GM23338 (cell line): ENCODE data around the gene OSBPL6. TPM values are rescaled to one million over a fixed set of nuclear protein-coding genes. Genes with fewer than 3 reads are reported as not detected.

Source experiments
- ATAC-seq: fragments of 200-7000 bp; cut with Tn5 transposase; 3 replicates; pipeline ENCODE4 v1.9.1; 2020
- DNase-seq: peaks from one replicate; pipeline ENCODE4 v3.0.0-alpha.2; 2015; ENCODE audit warnings: low spot score
- H2AFZ ChIP-seq: fragments of 200-600 bp; sonication (generic); 2 replicates; pipeline ENCODE4 v1.8.0; 2016; ENCODE audit warnings: antibody characterized with exemption, mild to moderate bottlenecking, moderate library complexity
- H3F3A ChIP-seq: fragments of 200-600 bp; sonication (generic); replicated peaks from 2 replicates; pipeline ENCODE4 v1.8.0; 2017; ENCODE audit warnings: antibody characterized with exemption, mixed run types, low read depth
- H3K27ac ChIP-seq: fragments of 200-600 bp; sonication (generic); 2 replicates; pipeline ENCODE4 v1.6.1; 2016; ENCODE audit warnings: low read depth
- H3K27me3 ChIP-seq: fragments of 200-600 bp; sonication (generic); 2 replicates; pipeline ENCODE4 v1.8.0; 2016; ENCODE audit warnings: mild to moderate bottlenecking, mixed run types, moderate library complexity; ENCODE audit not compliant: insufficient read depth
- H3K36me3 ChIP-seq: fragments of 200-600 bp; sonication (generic); 2 replicates; pipeline ENCODE4 v1.8.0; 2016; ENCODE audit warnings: mild to moderate bottlenecking; ENCODE audit not compliant: insufficient read depth
- H3K4me1 ChIP-seq: fragments of 200-600 bp; sonication (generic); 2 replicates; pipeline ENCODE4 v1.8.0; 2016; ENCODE audit warnings: mild to moderate bottlenecking, moderate library complexity; ENCODE audit not compliant: insufficient read depth
- H3K4me2 ChIP-seq: fragments of 200-600 bp; sonication (generic); 2 replicates; pipeline ENCODE4 v1.7.1; 2017; ENCODE audit warnings: mixed run types
- H3K4me3 ChIP-seq: fragments of 200-600 bp; sonication (generic); 2 replicates; pipeline ENCODE4 v1.6.1; 2016; ENCODE audit warnings: mixed run types
- H3K79me2 ChIP-seq: fragments of 200-600 bp; sonication (generic); replicated peaks from 2 replicates; pipeline ENCODE4 v1.8.0; 2017; ENCODE audit warnings: mild to moderate bottlenecking; ENCODE audit not compliant: insufficient read depth
- H3K9me2 ChIP-seq: fragments of 200-600 bp; sonication (generic); 2 replicates; pipeline ENCODE4 v1.8.0; 2017; ENCODE audit not compliant: insufficient read depth
- H4K20me1 ChIP-seq: fragments of 200-600 bp; sonication (generic); replicated peaks from 2 replicates; pipeline ENCODE4 v1.8.0; 2017; ENCODE audit warnings: mild to moderate bottlenecking; ENCODE audit not compliant: insufficient read depth
- H3K27ac Mint-ChIP-seq: 2 replicates; pipeline ENCODE4 v1.8.0; 2020; ENCODE audit warnings: inconsistent platforms, mild to moderate bottlenecking, moderate library complexity, mixed read lengths
- H3K27me3 Mint-ChIP-seq: 3 replicates; pipeline ENCODE4 v1.8.0; 2022; ENCODE audit warnings: low read depth, mild to moderate bottlenecking, moderate library complexity, mixed read lengths, inconsistent platforms; ENCODE audit not compliant: insufficient read depth, poor library complexity
- H3K36me3 Mint-ChIP-seq: 3 replicates; pipeline ENCODE4 v1.8.0; 2021; ENCODE audit warnings: low read depth, mild to moderate bottlenecking, inconsistent platforms, moderate library complexity, mixed read lengths
- H3K4me1 Mint-ChIP-seq: 3 replicates; pipeline ENCODE4 v1.8.0; 2020; ENCODE audit warnings: mild to moderate bottlenecking, inconsistent platforms, mixed read lengths
- H3K4me3 Mint-ChIP-seq: 3 replicates; pipeline ENCODE4 v1.8.0; 2021; ENCODE audit warnings: moderate library complexity, mild to moderate bottlenecking, inconsistent platforms, mixed read lengths
- H3K9me3 Mint-ChIP-seq: 3 replicates; pipeline ENCODE4 v1.8.0; 2020; ENCODE audit warnings: moderate library complexity, mild to moderate bottlenecking, inconsistent platforms, mixed read lengths
- CREB1 ChIP-seq: fragments of 250-450 bp; sonication (Bioruptor Pico); IDR thresholded peaks from 2 replicates; pipeline ENCODE4 v1.5.0; 2020; ENCODE audit warnings: low read depth, mild to moderate bottlenecking, moderate library complexity
- POLR2AphosphoS5 ChIP-seq: IDR thresholded peaks from 2 replicates; pipeline ENCODE4 v1.6.1; 2016; ENCODE audit warnings: antibody characterized with exemption, low read depth
- polyA plus RNA-seq: library from polyadenylated mRNA; unstranded; fragments of >200 nt; fragmentation: Nextera tagmentation; extraction: Ambion mirVana; gene quantifications from 2 replicates; pipeline ENCODE4 v1.2.1, GENCODE V29; 2016
- total RNA-seq: library from RNA; depleted of rRNA; stranded (reverse); fragments of >200 nt; shearing (Covaris generic); gene quantifications from 2 replicates; pipeline ENCODE4 v1.2.3, GENCODE V29; 2014
- TF ChIP-seq, protein P1 (sequence below): fragments of 250-450 bp; sonication (Bioruptor Pico); IDR thresholded peaks from 2 replicates; pipeline ENCODE4 v1.5.0; 2020; ENCODE audit warnings: mild to moderate bottlenecking, moderate library complexity

The OSBPL6 gene
- total and polyA plus RNA-seq, 2 experiments from 2014 or later: 6.0 to 8.5 TPM

DNA sequence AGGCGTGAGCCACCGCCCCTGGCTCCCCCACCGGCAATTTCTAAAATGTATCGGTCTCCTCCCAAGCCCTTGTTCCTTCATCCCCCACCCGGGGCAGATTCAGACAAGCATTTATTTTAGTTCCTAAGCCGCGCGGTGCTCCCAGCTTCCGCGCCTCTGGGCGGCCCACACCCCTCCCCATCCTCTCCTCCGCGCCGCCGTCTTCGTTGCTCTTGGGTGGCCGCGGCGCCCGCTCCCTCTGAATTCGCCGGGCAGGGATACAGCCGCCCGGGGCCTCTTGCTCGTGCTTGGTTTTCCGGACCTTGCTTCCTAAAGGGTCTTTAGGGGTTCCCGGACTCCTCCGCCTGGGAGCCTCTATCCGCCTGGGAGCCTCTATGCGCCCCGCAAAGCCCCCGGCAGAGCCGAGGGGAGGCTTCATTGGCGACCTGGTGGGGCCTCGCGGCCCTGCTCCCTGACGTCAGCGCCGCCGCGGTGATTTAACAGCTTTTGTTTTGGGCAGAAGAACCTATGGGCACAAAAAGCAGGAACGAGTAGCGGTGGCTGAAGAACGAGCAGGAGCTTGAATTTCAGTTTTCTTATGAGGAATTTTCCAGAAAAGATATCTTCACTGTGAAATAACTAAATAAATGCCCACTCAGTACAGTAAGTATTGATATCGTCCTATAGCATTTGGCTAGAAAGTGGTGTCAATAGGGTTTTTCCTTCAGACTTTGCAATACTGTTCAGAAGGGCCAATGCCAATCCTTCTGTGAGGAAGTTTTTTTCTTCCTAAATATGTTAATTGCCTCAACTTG is 219.4 kb downstream of the OSBPL6 start:
- Mint-ChIP-seq H3K4me3 (peak overlapping the region; percentile 85), H3K36me3 (no peaks in the 10 kb centered on the region), H3K4me1 (peaks cover 7% of the 10 kb centered on the region; the same call in 2 of the 3 replicates), H3K27ac (peak overlapping the region; percentile 97), H3K9me3 (no peaks in the 10 kb centered on the region), H3K27me3 (peaks cover 7% of the 10 kb centered on the region)
- peak overlapping the region; percentile 78 for H3K4me2 ChIP-seq
- no peaks in the 10 kb centered on the region for H3K9me2 ChIP-seq
- H4K20me1 ChIP-seq: no peaks in the 10 kb centered on the region
- 0 out of 2 replicates have a peak, but pooled peaks cover 7% of the 10 kb centered on the region for H3K79me2 ChIP-seq
- ATAC-seq (peak; percentile 90), DNase-seq (peak; percentile 86)
- TF ChIP-seq, protein P1, sequence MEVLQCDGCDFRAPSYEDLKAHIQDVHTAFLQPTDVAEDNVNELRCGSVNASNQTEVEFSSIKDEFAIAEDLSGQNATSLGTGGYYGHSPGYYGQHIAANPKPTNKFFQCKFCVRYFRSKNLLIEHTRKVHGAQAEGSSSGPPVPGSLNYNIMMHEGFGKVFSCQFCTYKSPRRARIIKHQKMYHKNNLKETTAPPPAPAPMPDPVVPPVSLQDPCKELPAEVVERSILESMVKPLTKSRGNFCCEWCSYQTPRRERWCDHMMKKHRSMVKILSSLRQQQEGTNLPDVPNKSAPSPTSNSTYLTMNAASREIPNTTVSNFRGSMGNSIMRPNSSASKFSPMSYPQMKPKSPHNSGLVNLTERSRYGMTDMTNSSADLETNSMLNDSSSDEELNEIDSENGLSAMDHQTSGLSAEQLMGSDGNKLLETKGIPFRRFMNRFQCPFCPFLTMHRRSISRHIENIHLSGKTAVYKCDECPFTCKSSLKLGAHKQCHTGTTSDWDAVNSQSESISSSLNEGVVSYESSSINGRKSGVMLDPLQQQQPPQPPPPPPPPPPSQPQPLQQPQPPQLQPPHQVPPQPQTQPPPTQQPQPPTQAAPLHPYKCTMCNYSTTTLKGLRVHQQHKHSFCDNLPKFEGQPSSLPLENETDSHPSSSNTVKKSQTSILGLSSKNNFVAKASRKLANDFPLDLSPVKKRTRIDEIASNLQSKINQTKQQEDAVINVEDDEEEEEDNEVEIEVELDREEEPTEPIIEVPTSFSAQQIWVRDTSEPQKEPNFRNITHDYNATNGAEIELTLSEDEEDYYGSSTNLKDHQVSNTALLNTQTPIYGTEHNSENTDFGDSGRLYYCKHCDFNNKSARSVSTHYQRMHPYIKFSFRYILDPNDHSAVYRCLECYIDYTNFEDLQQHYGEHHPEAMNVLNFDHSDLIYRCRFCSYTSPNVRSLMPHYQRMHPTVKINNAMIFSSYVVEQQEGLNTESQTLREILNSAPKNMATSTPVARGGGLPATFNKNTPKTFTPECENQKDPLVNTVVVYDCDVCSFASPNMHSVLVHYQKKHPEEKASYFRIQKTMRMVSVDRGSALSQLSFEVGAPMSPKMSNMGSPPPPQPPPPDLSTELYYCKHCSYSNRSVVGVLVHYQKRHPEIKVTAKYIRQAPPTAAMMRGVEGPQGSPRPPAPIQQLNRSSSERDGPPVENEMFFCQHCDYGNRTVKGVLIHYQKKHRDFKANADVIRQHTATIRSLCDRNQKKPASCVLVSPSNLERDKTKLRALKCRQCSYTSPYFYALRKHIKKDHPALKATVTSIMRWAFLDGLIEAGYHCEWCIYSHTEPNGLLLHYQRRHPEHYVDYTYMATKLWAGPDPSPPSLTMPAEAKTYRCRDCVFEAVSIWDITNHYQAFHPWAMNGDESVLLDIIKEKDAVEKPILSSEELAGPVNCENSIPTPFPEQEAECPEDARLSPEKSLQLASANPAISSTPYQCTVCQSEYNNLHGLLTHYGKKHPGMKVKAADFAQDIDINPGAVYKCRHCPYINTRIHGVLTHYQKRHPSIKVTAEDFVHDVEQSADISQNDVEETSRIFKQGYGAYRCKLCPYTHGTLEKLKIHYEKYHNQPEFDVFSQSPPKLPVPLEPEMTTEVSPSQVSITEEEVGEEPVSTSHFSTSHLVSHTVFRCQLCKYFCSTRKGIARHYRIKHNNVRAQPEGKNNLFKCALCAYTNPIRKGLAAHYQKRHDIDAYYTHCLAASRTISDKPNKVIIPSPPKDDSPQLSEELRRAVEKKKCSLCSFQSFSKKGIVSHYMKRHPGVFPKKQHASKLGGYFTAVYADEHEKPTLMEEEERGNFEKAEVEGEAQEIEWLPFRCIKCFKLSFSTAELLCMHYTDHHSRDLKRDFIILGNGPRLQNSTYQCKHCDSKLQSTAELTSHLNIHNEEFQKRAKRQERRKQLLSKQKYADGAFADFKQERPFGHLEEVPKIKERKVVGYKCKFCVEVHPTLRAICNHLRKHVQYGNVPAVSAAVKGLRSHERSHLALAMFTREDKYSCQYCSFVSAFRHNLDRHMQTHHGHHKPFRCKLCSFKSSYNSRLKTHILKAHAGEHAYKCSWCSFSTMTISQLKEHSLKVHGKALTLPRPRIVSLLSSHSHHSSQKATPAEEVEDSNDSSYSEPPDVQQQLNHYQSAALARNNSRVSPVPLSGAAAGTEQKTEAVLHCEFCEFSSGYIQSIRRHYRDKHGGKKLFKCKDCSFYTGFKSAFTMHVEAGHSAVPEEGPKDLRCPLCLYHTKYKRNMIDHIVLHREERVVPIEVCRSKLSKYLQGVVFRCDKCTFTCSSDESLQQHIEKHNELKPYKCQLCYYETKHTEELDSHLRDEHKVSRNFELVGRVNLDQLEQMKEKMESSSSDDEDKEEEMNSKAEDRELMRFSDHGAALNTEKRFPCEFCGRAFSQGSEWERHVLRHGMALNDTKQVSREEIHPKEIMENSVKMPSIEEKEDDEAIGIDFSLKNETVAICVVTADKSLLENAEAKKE (CRISPR knock-in tag): no peak
- peak; percentile 89 for TF ChIP-seq CREB1 (CRISPR knock-in tag)
- TF ChIP-seq POLR2AphosphoS5: peak; percentile 66
- H3K36me3 ChIP-seq: no peaks in the 10 kb centered on the region
- peak overlapping the region; percentile 98 for H2AFZ ChIP-seq
- H3K27ac ChIP-seq: peak overlapping the region; percentile 74
- peak overlapping the region; percentile 57 for H3K4me3 ChIP-seq
- H3K27me3 ChIP-seq: no peaks in the 10 kb centered on the region
- no peaks in the 10 kb centered on the region for H3K4me1 ChIP-seq
- no peaks in the 10 kb centered on the region for H3F3A ChIP-seq
